CD14-positive monocyte (primary cell): ENCODE measurements around the gene C3AR1. TPM values are rescaled to one million over a fixed set of nuclear protein-coding genes. Genes with fewer than 3 reads are reported as not detected.

Experiments
- DNase-seq, 3 donors: peaks; one replicate each; pipeline ENCODE4 v3.0.0-alpha.2; 2011 to 2022
- H2AFZ ChIP-seq: 2 replicates; pipeline ENCODE4 v1.6.0; 2012; ENCODE audit warnings: mild to moderate bottlenecking, low read depth, low read length, inconsistent platforms; ENCODE audit not compliant: insufficient read depth, poor library complexity, severe bottlenecking
- H3K27ac ChIP-seq, 2 donors: 1 replicate in 1 of 2; 2 replicates in 1 of 2; pipeline ENCODE4 v1.5.1; 2012 to 2013; ENCODE audit warnings: low read length in 2 of 2, control low read depth in 1 of 2, inconsistent platforms in 1 of 2, low read depth in 1 of 2, mild to moderate bottlenecking in 1 of 2
- H3K27me3 ChIP-seq, 2 donors: one replicate each; pipeline versions ENCODE4 v1.6.0 to v1.6.1; 2011 to 2013; ENCODE audit warnings: low read length in 2 of 2; ENCODE audit not compliant: control insufficient read depth in 2 of 2, insufficient read depth in 2 of 2
- H3K36me3 ChIP-seq, 2 donors: replicated peaks in 1 of 2; 1 replicate in 1 of 2; 2 replicates in 1 of 2; pipeline versions ENCODE4 v1.5.1 to v1.6.1; 2012 to 2013; ENCODE audit warnings: low read length in 2 of 2, control low read depth in 1 of 2, inconsistent platforms in 1 of 2, mild to moderate bottlenecking in 1 of 2; ENCODE audit not compliant: insufficient read depth in 2 of 2, control insufficient read depth in 1 of 2
- H3K4me1 ChIP-seq, 2 donors: 1 replicate in 1 of 2; 2 replicates in 1 of 2; pipeline versions ENCODE4 v1.5.1 to v1.6.1; 2012 to 2013; ENCODE audit warnings: low read length in 2 of 2, control low read depth in 1 of 2, inconsistent platforms in 1 of 2, mild to moderate bottlenecking in 1 of 2, moderate library complexity in 1 of 2; ENCODE audit not compliant: insufficient read depth in 2 of 2, control insufficient read depth in 1 of 2
- H3K4me2 ChIP-seq: replicated peaks from 2 replicates; pipeline ENCODE3; 2012; ENCODE audit warnings: low read length, moderate library complexity, mild to moderate bottlenecking; ENCODE audit not compliant: poor library complexity, severe bottlenecking; ENCODE audit errors: extremely low read depth
- H3K4me3 ChIP-seq, 3 experiments: fragments of 200-600 bp in 1 of 3; sonication (generic) in 1 of 3; replicated peaks in 1 of 3; 1 replicate in 2 of 3; 2 replicates in 1 of 3; pipeline ENCODE4 v1.5.1; 2011 to 2013; ENCODE audit warnings: low read length in 3 of 3, mild to moderate bottlenecking in 3 of 3, control low read depth in 2 of 3, low read depth in 2 of 3, inconsistent platforms in 1 of 3, moderate library complexity in 1 of 3
- H3K79me2 ChIP-seq: 2 replicates; pipeline ENCODE4 v1.6.0; 2012; ENCODE audit warnings: mild to moderate bottlenecking, control low read depth, inconsistent platforms, low read length, moderate library complexity; ENCODE audit not compliant: insufficient read depth
- H3K9ac ChIP-seq: 2 replicates; pipeline ENCODE4 v1.6.0; 2017; ENCODE audit warnings: low read length, mild to moderate bottlenecking; ENCODE audit not compliant: insufficient read depth, poor library complexity, severe bottlenecking
- H3K9me3 ChIP-seq, 2 donors: replicated peaks in 1 of 2; 1 replicate in 1 of 2; 2 replicates in 1 of 2; pipeline versions ENCODE4 v1.5.1 to v1.6.1; 2012 to 2013; ENCODE audit warnings: low read length in 2 of 2, control low read depth in 1 of 2; ENCODE audit not compliant: control insufficient read depth in 1 of 2, insufficient read depth in 1 of 2
- H4K20me1 ChIP-seq: 2 replicates; pipeline ENCODE4 v1.6.0; 2012; ENCODE audit warnings: mild to moderate bottlenecking, low read length, control low read depth, moderate library complexity; ENCODE audit not compliant: insufficient read depth
- H3K27ac Mint-ChIP-seq, 7 donors: one replicate each; pipeline ENCODE4 v1.8.0; 2020; ENCODE audit warnings: mild to moderate bottlenecking in 7 of 7, mixed read lengths in 7 of 7, moderate library complexity in 6 of 7, inconsistent platforms in 2 of 7
- H3K27me3 Mint-ChIP-seq, 3 donors: one replicate each; pipeline ENCODE4 v1.8.0; 2021 to 2022; ENCODE audit warnings: low read depth in 3 of 3, mild to moderate bottlenecking in 3 of 3, mixed read lengths in 3 of 3, moderate library complexity in 3 of 3, inconsistent platforms in 1 of 3
- H3K36me3 Mint-ChIP-seq, 2 donors: one replicate each; pipeline ENCODE4 v1.8.0; 2020; ENCODE audit warnings: mixed read lengths in 2 of 2, inconsistent platforms in 1 of 2, mild to moderate bottlenecking in 1 of 2
- H3K4me1 Mint-ChIP-seq: one replicate; pipeline ENCODE4 v1.8.0; 2020; ENCODE audit warnings: mild to moderate bottlenecking, mixed read lengths
- H3K4me3 Mint-ChIP-seq, 2 donors: one replicate each; pipeline ENCODE4 v1.8.0; 2020; ENCODE audit warnings: mild to moderate bottlenecking in 2 of 2, mixed read lengths in 2 of 2, moderate library complexity in 1 of 2
- H3K9me3 Mint-ChIP-seq, 7 donors: one replicate each; pipeline ENCODE4 v1.8.0; 2020 to 2022; ENCODE audit warnings: mixed read lengths in 7 of 7, mild to moderate bottlenecking in 6 of 7, moderate library complexity in 6 of 7, inconsistent platforms in 2 of 7
- CTCF ChIP-seq: fragments of 200-600 bp; IDR thresholded peaks from one replicate; pipeline ENCODE4 v1.8.0; 2022; ENCODE audit warnings: antibody characterized with exemption, mild to moderate bottlenecking
- WGBS: methylation state at CpG from one replicate; pipeline ENCODE4 v1.1.5; 2013; ENCODE audit warnings: missing lambda C conversion rate; ENCODE audit not compliant: insufficient coverage; 5-methylcytosine and 5-hydroxymethylcytosine counted together
- intact Hi-C, 2 donors: fragments of 100-400 bp; cut with micrococcal nuclease; formaldehyde crosslinking; loops; one replicate each; pipeline versions ENCODE4 v1.15.0 to v1.15.1; 2023
- polyA plus RNA-seq, 3 donors: library from polyadenylated mRNA; depleted of rRNA in 1 of 3; unstranded in 2 of 3; stranded (reverse) in 1 of 3; fragments of 300-500 nt in 2 of 3; fragments of >200 nt in 1 of 3; fragmentation: Illumina TruSeq in 2 of 3; gene quantifications; 1 replicate in 2 of 3; 2 replicates in 1 of 3; pipeline ENCODE4 v1.2.3, GENCODE V29; 2012 to 2021

Gene C3AR1
- polyA plus RNA-seq, 3 donors = 60.7 to 222 (median 67.3) TPM

- Histone ChIP-seq H3K4me3 (peak overlapping the region; percentile 99), H3K9ac (peak overlapping the region; percentile 95), H3K4me2 (peak overlapping the region; percentile 85), H3K27me3 (no peaks in the 10 kb centered on the region), H4K20me1 (peaks cover 11% of the 10 kb centered on the region), H3K9me3 (no peaks in the 10 kb centered on the region), H2AFZ (peak overlapping the region; percentile 87), H3K36me3 (peaks cover 0 to 26% of the 10 kb centered on the region in 2 donors), H3K4me1 (peaks cover 45 to 56% of the 10 kb centered on the region in 2 donors), H3K79me2 (peaks cover 74% of the 10 kb centered on the region), H3K27ac (peak overlapping the region; percentile 96 to 97)
- H3K27me3 Mint-ChIP-seq = no peaks in the 10 kb centered on the region
- peaks cover 62% of the 10 kb centered on the region for H3K4me1 Mint-ChIP-seq
- H3K36me3 Mint-ChIP-seq = peaks cover 15 to 23% of the 10 kb centered on the region in 2 donors
- H3K4me3 Mint-ChIP-seq = peak overlapping the region; percentile 99 to 100
- intact Hi-C loops = loop anchor here (5.0 kb wide), 1 partner anchor 35 kb away; no protein-coding TSS in a partner anchor
- H3K27ac Mint-ChIP-seq = peak overlapping the region; percentile 98 to 100 (median 99)
- TF ChIP-seq CTCF = no peak
- H3K9me3 Mint-ChIP-seq = peaks cover 0 to 1% (median 0%) of the 10 kb centered on the region in 7 donors
- WGBS = no CpG with 5 or more reads among the region's 4 CpGs
- no peak for DNase-seq
These were observed 16.6 kb upstream of the C3AR1 start for GRCh38 chr12:8082808-8083100.

GRCh38 chr12:8081251-8081920 is 15.2 kb upstream of the C3AR1 start:
- intact Hi-C loops = loop anchor here (5.0 kb wide), 1 partner anchor 34 kb away; no protein-coding TSS in a partner anchor
- peaks cover 48 to 64% of the 10 kb centered on the region in 2 donors for H3K4me1 ChIP-seq

More at GRCh38 chr12:8081251-8081920, 15.2 kb upstream of the C3AR1 start:
- no peaks in the 10 kb centered on the region for H3K27me3 ChIP-seq
- peaks cover 3% of the 10 kb centered on the region for H4K20me1 ChIP-seq
- DNase-seq = no peak
- peak overlapping the region; percentile 85 for H3K4me2 ChIP-seq
- H3K36me3 ChIP-seq = peaks cover 0 to 24% of the 10 kb centered on the region in 2 donors
- Mint-ChIP-seq H3K27ac (peak overlapping the region; percentile 98 to 100 (median 99)), H3K4me3 (peak overlapping the region; percentile 99 to 100), H3K4me1 (peaks cover 66% of the 10 kb centered on the region), H3K36me3 (peaks cover 14 to 19% of the 10 kb centered on the region in 2 donors), H3K27me3 (no peaks in the 10 kb centered on the region), H3K9me3 (peaks cover 0 to 1% (median 0%) of the 10 kb centered on the region in 7 donors)
- 0% methylated on average over 7 of the region's 15 CpGs for WGBS
- peaks cover 60% of the 10 kb centered on the region for H3K79me2 ChIP-seq
- peak overlapping the region; percentile 95 for H3K9ac ChIP-seq
- H3K9me3 ChIP-seq = no peaks in the 10 kb centered on the region
- peak overlapping the region; percentile 96 to 97 for H3K27ac ChIP-seq
- H2AFZ ChIP-seq = peak overlapping the region; percentile 87
- TF ChIP-seq CTCF = no peak
- peak overlapping the region; percentile 99 for H3K4me3 ChIP-seq
